HFF-Myc (cell line): Measurements from ENCODE around the gene DOCK1.
"Not testable (repeated sequence)": the region's sequence is repeated elsewhere in the genome, so short reads cannot be mapped to it uniquely, and the experiment has no call there.

ENCODE experiments used
- DNase-seq: peaks from one replicate; pipeline ENCODE4 v3.0.0-alpha.2; 2011; ENCODE audit warnings: low read depth; ENCODE audit errors: extremely low read depth
- H3K4me3 ChIP-seq: replicated peaks from 2 replicates; pipeline ENCODE4 v1.5.1; 2011; ENCODE audit warnings: low read depth, mild to moderate bottlenecking, control low read depth, low read length
- CTCF ChIP-seq: IDR thresholded peaks from 2 replicates; pipeline ENCODE4 v1.5.1; 2012; ENCODE audit warnings: mild to moderate bottlenecking, low read depth, low read length, control low read depth; ENCODE audit errors: missing control alignments

Gene DOCK1

GRCh38 chr10:127306479-127306878 lies 401.3 kb downstream of the DOCK1 start:
- TF ChIP-seq CTCF = no peak
- DNase-seq = no peak
- no peak overlapping the region for H3K4me3 ChIP-seq

GRCh38 chr10:127307338-127307737 lies 402.1 kb downstream of the DOCK1 start:
- TF ChIP-seq CTCF = no peak
- H3K4me3 ChIP-seq = no peak overlapping the region
- no peak for DNase-seq

GRCh38 chr10:127308031-127308430 lies 402.8 kb downstream of the DOCK1 start:
- no peak for DNase-seq
- no peak for TF ChIP-seq CTCF
- no peak overlapping the region for H3K4me3 ChIP-seq

- H3K4me3 ChIP-seq = not testable (repeated sequence)
- peak; percentile 27 for DNase-seq
Observed at GRCh38 chr10:127309619-127310018, 404.4 kb downstream of the DOCK1 start.

GRCh38 chr10:127310430-127310829 lies 405.2 kb downstream of the DOCK1 start:
- H3K4me3 ChIP-seq = no peak overlapping the region
- no peak for TF ChIP-seq CTCF

GRCh38 chr10:127310923-127311322 lies 405.7 kb downstream of the DOCK1 start:
- DNase-seq = no peak
- H3K4me3 ChIP-seq = no peak overlapping the region
- no peak for TF ChIP-seq CTCF

More at GRCh38 chr10:127310430-127310829, 405.2 kb downstream of the DOCK1 start:
- no peak for DNase-seq

GRCh38 chr10:127313996-127314700 lies 408.9 kb downstream of the DOCK1 start:
- no peak for DNase-seq
- H3K4me3 ChIP-seq = no peak overlapping the region
- no peak for TF ChIP-seq CTCF
